HTR-8/SVneo (cell line): Measurements from ENCODE around the gene MICOS13.
A peak's percentile ranks its signal among the peaks of the same experiment; 100 is the strongest.

Experiments
- DNase-seq: peaks from one replicate; pipeline ENCODE4 v3.0.0; 2011; ENCODE audit warnings: low spot score, mixed read lengths; ENCODE audit not compliant: insufficient read length
- FAIRE-seq: peaks from 2 replicates; lab custom pipeline; 2011; peaks lifted over from hg19 to GRCh38; lab: Jason Lieb, UNC

The MICOS13 gene

GRCh38 chr19:5673752-5674151, 6.6 kb downstream of the MICOS13 start:
- FAIRE-seq (peak; percentile 94), DNase-seq (no peak)

- DNase-seq (no peak), FAIRE-seq (no peak)
These were observed 7.4 kb downstream of the MICOS13 start for GRCh38 chr19:5672708-5673459.

- FAIRE-seq, result no peak
- DNase-seq, result no peak
These were observed 8.7 kb downstream of the MICOS13 start for GRCh38 chr19:5671600-5671999.

GRCh38 chr19:5669212-5669611, 11.1 kb downstream of the MICOS13 start:
- no peak for DNase-seq
- no peak for FAIRE-seq

GRCh38 chr19:5667751-5668271, 12.5 kb downstream of the MICOS13 start:
- DNase-seq (no peak), FAIRE-seq (no peak)

- FAIRE-seq (no peak), DNase-seq (no peak)
These were observed 13.2 kb downstream of the MICOS13 start for GRCh38 chr19:5666921-5667610.

- FAIRE-seq, result no peak
- no peak for DNase-seq
These were observed 14.4 kb downstream of the MICOS13 start for GRCh38 chr19:5665781-5666513.

- DNase-seq (no peak), FAIRE-seq (peak; percentile 4)
These were observed 15.8 kb downstream of the MICOS13 start for GRCh38 chr19:5664515-5664914.

- FAIRE-seq, result no peak
These were observed 16.4 kb downstream of the MICOS13 start for GRCh38 chr19:5663904-5664303.

GRCh38 chr19:5661483-5661882, 18.8 kb downstream of the MICOS13 start:
- no peak for FAIRE-seq
- DNase-seq, result no peak

More at GRCh38 chr19:5663904-5664303, 16.4 kb downstream of the MICOS13 start:
- DNase-seq, result no peak

- FAIRE-seq, result no peak
- no peak for DNase-seq
These were observed 24.9 kb downstream of the MICOS13 start for GRCh38 chr19:5655412-5655811.

GRCh38 chr19:5654931-5655330, 25.4 kb downstream of the MICOS13 start:
- FAIRE-seq (no peak), DNase-seq (no peak)

- FAIRE-seq (no peak), DNase-seq (no peak)
These were observed 28.1 kb downstream of the MICOS13 start for GRCh38 chr19:5652261-5652660.

- FAIRE-seq (no peak), DNase-seq (no peak)
These were observed 29.0 kb downstream of the MICOS13 start for GRCh38 chr19:5651361-5651760.

GRCh38 chr19:5648464-5648863, 31.9 kb downstream of the MICOS13 start:
- FAIRE-seq (no peak), DNase-seq (no peak)

- DNase-seq (no peak), FAIRE-seq (no peak)
These were observed 33.6 kb downstream of the MICOS13 start for GRCh38 chr19:5646703-5647102.

- no peak for DNase-seq
- no peak for FAIRE-seq
These were observed 34.9 kb downstream of the MICOS13 start for GRCh38 chr19:5645409-5645808.

- no peak for DNase-seq
- no peak for FAIRE-seq
These were observed 36.3 kb downstream of the MICOS13 start for GRCh38 chr19:5644037-5644436.

GRCh38 chr19:5643060-5643459, 37.3 kb downstream of the MICOS13 start:
- no peak for FAIRE-seq
- no peak for DNase-seq

GRCh38 chr19:5642204-5642603, 38.1 kb downstream of the MICOS13 start:
- no peak for DNase-seq
- no peak for FAIRE-seq

GRCh38 chr19:5641171-5641570, 39.1 kb downstream of the MICOS13 start:
- no peak for FAIRE-seq
- DNase-seq, result no peak
